H9 (cell line): ENCODE results near the gene FBN2. TPM values are rescaled to one million over a fixed set of nuclear protein-coding genes. Genes with fewer than 3 reads are reported as not detected.

ENCODE experiments used
- DNase-seq: peaks from one replicate; pipeline ENCODE4 v3.0.0-alpha.2; 2017
- H2AFZ ChIP-seq: one replicate; pipeline ENCODE4 v1.6.1; 2013; ENCODE audit warnings: mild to moderate bottlenecking, low read length, control low read depth, moderate library complexity
- H2AK5ac ChIP-seq: 2 replicates; pipeline ENCODE4 v1.6.1; 2013; ENCODE audit warnings: low read length, control low read depth, mixed read lengths; ENCODE audit not compliant: insufficient read length
- H2BK120ac ChIP-seq: one replicate; pipeline ENCODE4 v1.6.1; 2013; ENCODE audit warnings: low read depth, mild to moderate bottlenecking, low read length, control low read depth, inconsistent platforms; ENCODE audit not compliant: poor library complexity, severe bottlenecking
- H2BK12ac ChIP-seq: 2 replicates; pipeline ENCODE4 v1.6.1; 2013; ENCODE audit warnings: low read length, control low read depth, mixed read lengths, low read depth; ENCODE audit not compliant: insufficient read length
- H2BK15ac ChIP-seq: 2 replicates; pipeline ENCODE4 v1.6.1; 2013; ENCODE audit warnings: low read depth, low read length, control low read depth
- H2BK20ac ChIP-seq: one replicate; pipeline ENCODE4 v1.6.1; 2013; ENCODE audit warnings: low read depth, mild to moderate bottlenecking, low read length, control low read depth, inconsistent platforms; ENCODE audit not compliant: poor library complexity, severe bottlenecking
- H2BK5ac ChIP-seq: 2 replicates; pipeline ENCODE4 v1.6.1; 2013; ENCODE audit warnings: low read length, control low read depth, mixed read lengths; ENCODE audit not compliant: insufficient read length
- H3K14ac ChIP-seq: 2 replicates; pipeline ENCODE4 v1.6.1; 2013; ENCODE audit warnings: low read length, control low read depth; ENCODE audit not compliant: insufficient read depth
- H3K18ac ChIP-seq: 2 replicates; pipeline ENCODE4 v1.6.1; 2013; ENCODE audit warnings: low read depth, mild to moderate bottlenecking, mixed read lengths, low read length, control low read depth; ENCODE audit not compliant: insufficient read length
- H3K23ac ChIP-seq: 2 replicates; pipeline ENCODE4 v1.6.1; 2013; ENCODE audit warnings: low read length, control low read depth, mixed read lengths, low read depth; ENCODE audit not compliant: insufficient read length
- H3K23me2 ChIP-seq: 2 replicates; pipeline ENCODE4 v1.6.1; 2013; ENCODE audit warnings: low read depth, mild to moderate bottlenecking, mixed read lengths, low read length, control low read depth; ENCODE audit not compliant: insufficient read length, poor library complexity, severe bottlenecking
- H3K27ac ChIP-seq: 2 replicates; pipeline ENCODE4 v1.5.1; 2013; ENCODE audit warnings: low read length, control low read depth, mixed read lengths, low read depth; ENCODE audit not compliant: insufficient read length
- H3K27me3 ChIP-seq: 2 replicates; pipeline ENCODE4 v1.6.1; 2013; ENCODE audit warnings: low read length, control low read depth, inconsistent platforms; ENCODE audit not compliant: insufficient read depth
- H3K4ac ChIP-seq: 2 replicates; pipeline ENCODE4 v1.6.1; 2013; ENCODE audit warnings: low read depth, mild to moderate bottlenecking, control low read depth, inconsistent platforms, low read length, moderate library complexity
- H3K4me1 ChIP-seq: 2 replicates; pipeline ENCODE4 v1.6.1; 2013; ENCODE audit warnings: low read length, control low read depth, inconsistent platforms; ENCODE audit not compliant: insufficient read depth
- H3K4me2 ChIP-seq: 2 replicates; pipeline ENCODE4 v1.6.1; 2013; ENCODE audit warnings: low read length, control low read depth, mixed read lengths; ENCODE audit not compliant: insufficient read length, insufficient read depth
- H3K56ac ChIP-seq: 2 replicates; pipeline ENCODE4 v1.6.1; 2013; ENCODE audit warnings: low read depth, mild to moderate bottlenecking, mixed read lengths, low read length, control low read depth; ENCODE audit not compliant: insufficient read length
- H3K79me1 ChIP-seq: 2 replicates; pipeline ENCODE4 v1.6.1; 2013; ENCODE audit warnings: low read depth, mild to moderate bottlenecking, moderate library complexity, low read length, control low read depth, inconsistent platforms; ENCODE audit not compliant: insufficient read depth, poor library complexity, severe bottlenecking
- H3K79me2 ChIP-seq: 2 replicates; pipeline ENCODE4 v1.6.1; 2013; ENCODE audit warnings: low read length, control low read depth, inconsistent platforms; ENCODE audit not compliant: insufficient read depth
- H3K9ac ChIP-seq: 2 replicates; pipeline ENCODE4 v1.6.1; 2013; ENCODE audit warnings: low read length, control low read depth, mixed read lengths; ENCODE audit not compliant: insufficient read length; ENCODE audit errors: extremely low read depth
- H3K9me3 ChIP-seq: one replicate; pipeline ENCODE4 v1.6.1; 2013; ENCODE audit warnings: low read depth, low read length, inconsistent platforms; ENCODE audit not compliant: control insufficient read depth
- H3T11ph ChIP-seq: one replicate; pipeline ENCODE4 v1.6.1; 2013; ENCODE audit warnings: mild to moderate bottlenecking, low read length, control low read depth, inconsistent platforms
- H4K20me1 ChIP-seq: one replicate; pipeline ENCODE4 v1.6.1; 2013; ENCODE audit not compliant: control insufficient read depth, insufficient read length, insufficient read depth
- H4K5ac ChIP-seq: 2 replicates; pipeline ENCODE4 v1.6.1; 2013; ENCODE audit warnings: low read depth, mild to moderate bottlenecking, mixed read lengths, low read length, control low read depth; ENCODE audit not compliant: insufficient read length
- H4K8ac ChIP-seq: replicated peaks from 2 replicates; pipeline ENCODE4 v1.6.1; 2013; ENCODE audit warnings: low read length, control low read depth, mixed read lengths, low read depth; ENCODE audit not compliant: insufficient read length
- H4K91ac ChIP-seq: 2 replicates; pipeline ENCODE4 v1.6.1; 2013; ENCODE audit warnings: low read depth, mild to moderate bottlenecking, moderate library complexity, mixed read lengths, low read length, control low read depth; ENCODE audit not compliant: insufficient read length
- H3K27ac Mint-ChIP-seq, 3 experiments: 2 replicates in 2 of 3; 3 replicates in 1 of 3; pipeline ENCODE4 v1.8.0; 2020 to 2021; ENCODE audit warnings: mixed read lengths in 3 of 3, mild to moderate bottlenecking in 1 of 3, moderate library complexity in 1 of 3
- H3K27me3 Mint-ChIP-seq: 2 replicates; pipeline ENCODE4 v1.8.0; 2021; ENCODE audit warnings: low read depth, mild to moderate bottlenecking, moderate library complexity, mixed read lengths
- H3K36me3 Mint-ChIP-seq, 3 experiments: 2 replicates in 2 of 3; 3 replicates in 1 of 3; pipeline ENCODE4 v1.8.0; 2020 to 2021; ENCODE audit warnings: low read depth in 3 of 3, mixed read lengths in 3 of 3; ENCODE audit not compliant: insufficient read depth in 1 of 3
- H3K4me1 Mint-ChIP-seq, 2 experiments: 2 replicates each; pipeline ENCODE4 v1.8.0; 2020; ENCODE audit warnings: mixed read lengths in 2 of 2
- H3K4me3 Mint-ChIP-seq, 2 experiments: 2 replicates in 1 of 2; 3 replicates in 1 of 2; pipeline ENCODE4 v1.8.0; 2020 to 2021; ENCODE audit warnings: mild to moderate bottlenecking in 2 of 2, mixed read lengths in 2 of 2, moderate library complexity in 1 of 2
- H3K9me3 Mint-ChIP-seq, 2 experiments: 2 replicates in 1 of 2; 3 replicates in 1 of 2; pipeline ENCODE4 v1.8.0; 2020; ENCODE audit warnings: mild to moderate bottlenecking in 2 of 2, mixed read lengths in 2 of 2, moderate library complexity in 1 of 2
- CTCF ChIP-seq: fragments of 200-600 bp; sonication (generic); conservative IDR thresholded peaks from 3 replicates; pipeline ENCODE4 v1.8.0; 2021; ENCODE audit warnings: antibody characterized with exemption, mild to moderate bottlenecking
- WGBS: extraction: QIAGEN DNeasy Blood & Tissue Kit; methylation state at CpG from one replicate; pipeline ENCODE4 v1.1.7; 2013; ENCODE audit warnings: missing lambda C conversion rate, low lambda C conversion rate, mixed read lengths; ENCODE audit not compliant: insufficient read length; ENCODE audit errors: extremely low coverage; 5-methylcytosine and 5-hydroxymethylcytosine counted together
- total RNA-seq: library from RNA; stranded (reverse); gene quantifications from 2 replicates; pipeline ENCODE4 v1.2.1, GENCODE V29; 2021

Gene FBN2
- total RNA-seq, 1 experiment from 2014 or later: 8.3 TPM

- Histone ChIP-seq H3K79me1 (no peaks in the 10 kb centered on the region), H3K14ac (no peak overlapping the region), H4K20me1 (no peaks in the 10 kb centered on the region), H3K23ac (no peak overlapping the region), H2BK12ac (no peak overlapping the region), H3K9me3 (no peaks in the 10 kb centered on the region), H3K4me1 (no peaks in the 10 kb centered on the region), H3K23me2 (no peaks in the 10 kb centered on the region), H3K9ac (no peak overlapping the region), H3K4ac (no peak overlapping the region), H3K27ac (no peak overlapping the region), H2AFZ (no peak overlapping the region), H2BK15ac (no peak overlapping the region), H3K56ac (no peak overlapping the region), H2BK20ac (no peak overlapping the region), H3K4me2 (no peak overlapping the region), H3K79me2 (no peaks in the 10 kb centered on the region), H4K91ac (no peak overlapping the region), H2BK120ac (no peak overlapping the region), H3K27me3 (no peaks in the 10 kb centered on the region), H2BK5ac (no peak overlapping the region), H4K8ac (no peak overlapping the region), H2AK5ac (no peak overlapping the region), H4K5ac (no peak overlapping the region), H3T11ph (no peak overlapping the region), H3K18ac (no peak overlapping the region)
- H3K27me3 Mint-ChIP-seq: no peaks in the 10 kb centered on the region
- WGBS: no CpG with 5 or more reads among the region's 5 CpGs
- no peak for DNase-seq
- peaks cover 7% of the 10 kb centered on the region in 2 experiments for H3K4me1 Mint-ChIP-seq
- H3K9me3 Mint-ChIP-seq: no peaks in the 10 kb centered on the region
- peaks cover 0 to 6% (median 0%) of the 10 kb centered on the region in 3 experiments; a peak in 3 of 7 replicates for H3K36me3 Mint-ChIP-seq
- H3K27ac Mint-ChIP-seq: peak overlapping the region in 1 of 3 experiments; percentile 93; a peak in 3 of 7 replicates
- no peak for TF ChIP-seq CTCF
- H3K4me3 Mint-ChIP-seq: no peak overlapping the region
Measured at GRCh38 chr5:128350705-128351104, 187.3 kb downstream of the FBN2 start.
